T-helper 1 cell (primary cell): ENCODE results near the gene DLX5.

Source experiments
- DNase-seq, 5 donors: peaks; one replicate each; pipeline ENCODE4 v3.0.0-alpha.2; 2012 to 2020

DLX5 gene

DNA sequence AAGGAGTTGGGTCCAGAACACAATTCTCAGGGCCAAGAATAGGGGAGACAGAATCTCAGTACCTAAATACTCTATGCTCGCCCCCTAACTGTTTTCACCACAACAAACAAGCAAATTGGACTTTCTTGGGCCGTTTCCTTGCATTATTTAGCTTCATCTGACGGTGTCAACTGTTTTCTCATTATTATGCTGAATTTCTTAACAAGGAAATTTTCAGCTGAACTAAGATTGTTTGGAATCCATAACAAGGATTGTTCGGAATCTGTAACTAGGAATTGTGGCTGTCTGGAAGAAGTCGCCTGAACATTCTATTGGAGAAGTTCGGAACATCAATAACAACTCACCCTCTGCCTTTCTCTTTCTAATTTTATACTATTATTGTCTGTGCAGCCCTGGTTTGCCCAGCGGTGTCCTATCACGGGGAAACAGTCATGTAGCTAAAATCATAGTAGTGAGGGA, 34.7 kb downstream of the DLX5 start:
- no peak for DNase-seq

DNA sequence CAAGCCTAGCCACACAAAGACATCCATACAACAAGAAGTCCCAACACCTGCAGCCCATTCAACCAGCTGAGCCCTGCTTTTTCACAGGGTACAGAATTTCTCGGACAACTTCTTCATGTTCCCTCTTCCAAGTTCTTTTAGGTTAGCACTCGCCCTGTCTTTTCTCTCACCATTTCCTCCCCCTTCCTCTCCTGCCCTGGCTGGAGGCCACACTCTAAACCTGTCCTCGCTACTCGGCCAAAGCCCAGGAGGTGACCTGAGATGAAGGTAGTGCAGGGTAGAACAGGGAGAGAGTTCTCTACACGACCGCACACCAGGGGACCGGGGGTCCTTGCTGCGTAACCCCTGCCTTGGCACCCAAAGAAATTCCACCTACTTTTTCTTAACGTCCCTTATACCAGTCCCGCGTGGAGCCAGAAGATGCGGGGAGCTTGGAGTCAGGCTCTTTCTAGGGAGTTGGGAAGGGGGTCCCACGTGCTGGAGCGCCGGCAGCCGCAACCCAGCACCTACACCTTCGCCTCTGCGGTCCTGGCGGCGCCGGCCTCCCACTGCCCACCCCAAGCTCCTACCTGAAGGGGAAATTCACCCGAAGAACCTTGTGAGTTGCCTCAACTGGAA, 35.3 kb downstream of the DLX5 start:
- DNase-seq: no peak

DNA sequence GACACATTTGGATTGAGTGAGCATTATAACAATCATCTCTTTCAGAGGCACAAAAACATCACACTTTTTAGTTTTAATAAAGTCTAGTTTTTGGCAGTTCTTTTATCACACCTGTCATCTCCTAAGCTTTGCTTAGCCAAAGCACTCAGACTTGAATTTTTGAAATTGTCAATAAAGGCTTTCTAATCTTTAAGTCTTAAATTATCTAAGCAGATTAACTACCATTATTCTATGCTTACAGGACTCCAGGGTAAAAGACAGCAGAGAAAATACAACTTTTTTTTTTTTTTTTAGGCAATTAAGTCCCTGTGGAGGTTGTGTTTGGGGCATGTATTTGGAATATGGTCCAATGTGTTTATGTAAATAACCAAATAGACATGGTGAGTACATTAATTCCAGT, 36.9 kb downstream of the DLX5 start:
- no peak for DNase-seq

DNA sequence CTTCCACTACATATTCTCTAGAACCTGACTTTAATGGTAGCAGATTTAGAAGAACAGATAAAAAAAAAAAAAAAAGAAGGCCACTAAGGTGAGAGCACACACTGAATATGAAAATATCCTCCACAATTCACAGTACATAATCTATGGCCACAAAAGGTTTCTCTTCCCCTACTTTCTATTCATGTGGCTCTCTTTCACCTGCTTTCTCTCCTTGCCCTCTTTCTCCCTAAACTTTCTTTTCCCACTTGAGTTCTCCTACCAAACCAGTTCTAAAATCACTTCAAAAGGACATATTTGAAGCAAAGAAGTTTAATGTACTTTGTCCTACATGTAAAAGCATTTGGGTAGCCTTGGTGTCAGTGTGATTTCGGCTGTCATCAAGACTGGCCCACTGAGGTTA, 37.7 kb downstream of the DLX5 start:
- DNase-seq: no peak

DNA sequence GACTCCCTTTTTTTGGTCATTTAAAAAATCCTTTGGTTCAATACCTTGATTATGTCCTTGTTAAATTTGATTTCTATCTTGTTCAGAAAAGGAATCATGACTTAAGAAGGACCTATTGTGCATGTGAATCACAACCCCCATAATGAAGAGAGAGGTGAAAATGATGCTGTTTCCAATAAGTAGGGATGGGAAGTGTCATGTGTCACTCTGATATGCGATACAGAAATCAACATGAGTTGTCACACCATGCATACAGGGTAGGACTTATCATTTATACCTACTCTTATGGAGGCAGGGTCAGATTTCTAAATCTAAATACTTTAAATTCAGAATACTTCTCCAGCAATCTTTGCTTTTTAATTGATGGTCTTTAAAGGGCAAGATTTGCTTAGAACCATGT, 38.6 kb downstream of the DLX5 start:
- no peak for DNase-seq

DNA sequence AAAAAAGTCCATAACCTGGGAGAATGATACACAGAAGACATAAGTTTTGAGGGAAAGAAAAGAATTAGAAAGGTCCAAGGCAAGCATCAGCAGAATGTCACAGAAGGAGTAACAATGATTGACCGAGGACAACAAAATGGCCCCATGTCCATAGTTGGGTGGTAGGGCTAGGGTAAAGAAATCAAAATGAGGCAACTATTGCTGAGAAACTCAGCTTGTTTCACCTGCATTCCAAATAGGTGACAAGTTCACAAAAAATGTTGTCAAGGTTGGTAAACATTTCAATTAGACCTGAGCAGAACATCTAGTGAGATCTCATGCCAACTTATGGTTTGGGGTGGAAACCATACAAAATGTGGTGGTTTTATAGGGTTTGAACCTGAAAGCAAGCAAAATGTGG, 42.0 kb downstream of the DLX5 start:
- DNase-seq: no peak

DNA sequence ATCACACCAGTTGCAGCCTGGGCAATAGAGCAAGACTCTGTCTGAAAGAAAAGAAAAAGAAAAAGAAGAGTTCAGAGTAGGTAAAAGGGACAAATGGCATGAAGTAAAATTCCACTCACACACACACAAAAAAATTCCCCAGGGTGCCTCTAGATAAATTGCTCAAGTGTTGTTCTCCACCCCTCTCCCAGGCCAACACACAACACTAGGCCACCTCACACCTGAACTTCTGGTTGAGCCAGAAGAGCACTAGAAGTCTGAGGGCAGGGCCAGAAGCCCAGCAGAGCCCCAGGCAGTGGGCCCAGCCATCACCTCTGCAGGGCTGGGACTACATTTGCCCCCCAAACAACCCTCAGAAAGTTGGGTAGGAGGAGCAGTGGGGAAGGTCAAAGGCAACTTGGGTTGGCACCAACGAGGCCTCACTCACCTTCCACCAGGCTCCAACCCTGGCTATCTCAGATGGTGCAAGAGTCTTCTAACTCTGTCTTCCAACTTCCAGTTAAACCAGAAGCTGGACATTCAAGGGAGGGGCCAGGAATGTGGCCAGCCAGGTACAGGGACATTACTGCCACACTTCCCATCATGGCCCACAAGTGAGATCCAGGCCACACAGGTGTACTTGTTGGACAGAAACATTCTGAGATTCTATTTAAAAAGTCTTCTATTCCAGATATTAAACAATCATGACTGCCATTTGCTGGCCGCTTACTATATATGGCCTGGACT, 44.9 kb downstream of the DLX5 start:
- no peak for DNase-seq

DNA sequence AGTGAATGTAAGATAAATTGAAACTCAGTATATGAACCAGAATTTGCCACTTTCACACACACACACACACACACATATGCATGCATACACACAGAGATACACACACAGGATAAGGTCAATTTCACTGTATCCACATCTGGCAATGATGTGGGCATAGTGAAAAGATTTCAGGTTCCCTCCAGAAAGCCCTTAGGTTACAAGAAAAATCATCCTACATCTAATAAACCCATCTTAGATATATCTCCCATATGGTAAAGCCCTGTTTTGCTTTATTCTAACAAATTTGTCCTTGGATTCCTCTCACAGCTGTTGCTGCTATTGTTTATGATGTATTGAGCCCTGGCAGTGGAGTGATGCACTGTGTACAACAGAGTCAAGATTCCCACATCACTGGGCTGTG, 47.2 kb downstream of the DLX5 start:
- DNase-seq: no peak

DNA sequence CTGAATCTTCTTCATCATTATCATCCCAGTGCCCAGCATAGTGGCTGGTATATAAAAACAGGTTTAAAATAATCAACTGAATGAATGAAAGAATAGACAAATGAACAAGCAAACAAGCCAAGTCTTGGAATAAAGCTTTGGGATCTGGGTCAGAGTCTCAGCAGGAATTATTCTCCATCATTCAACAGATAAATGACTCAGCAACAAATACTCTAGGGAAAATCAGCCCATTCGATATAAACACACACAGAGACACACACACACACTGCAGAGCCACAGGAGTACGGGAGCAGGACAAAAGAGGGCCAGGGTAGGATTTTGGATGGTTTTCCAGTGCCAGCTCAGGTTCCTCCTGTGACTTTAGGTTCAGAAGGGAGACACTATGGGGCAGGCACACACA, 48.5 kb downstream of the DLX5 start:
- no peak for DNase-seq

DNA sequence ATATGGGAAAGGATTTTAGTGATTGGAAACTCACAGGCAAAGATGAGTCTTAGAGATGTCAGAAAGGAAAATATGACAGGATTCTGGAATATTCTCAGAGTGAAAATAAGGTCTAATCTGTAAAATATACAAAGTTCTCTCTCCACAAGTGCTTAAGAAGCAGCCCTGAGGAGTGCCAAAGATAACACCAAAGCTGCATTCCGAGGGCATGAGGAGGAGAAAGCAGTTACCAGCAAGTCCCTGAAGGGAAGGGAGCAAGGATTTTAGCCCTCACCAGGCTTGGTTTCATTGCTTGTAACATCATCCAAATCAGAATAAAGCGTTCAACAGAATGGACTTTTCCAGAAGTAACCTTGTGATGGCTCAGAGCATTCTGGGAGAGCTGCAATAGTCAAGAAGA, 50.6 kb downstream of the DLX5 start:
- no peak for DNase-seq

DNA sequence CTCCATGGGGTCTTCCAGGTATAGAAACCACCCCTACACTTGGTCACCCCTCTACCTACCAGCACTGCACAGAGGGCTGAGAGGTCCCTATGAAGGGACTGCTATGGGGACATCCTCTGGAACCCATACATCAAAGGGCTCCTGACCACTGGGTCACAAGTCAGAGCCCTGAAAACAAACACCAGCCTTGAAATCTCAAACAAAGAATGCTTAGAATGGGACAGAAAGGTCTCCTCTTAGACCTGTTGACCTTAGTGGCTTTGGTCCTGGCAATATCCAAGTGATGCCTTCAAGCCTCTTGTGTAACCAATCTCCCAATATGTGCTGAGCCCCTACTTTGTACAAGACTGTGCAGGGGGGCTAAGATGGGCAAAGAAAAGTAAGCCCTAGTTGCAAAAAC, 53.9 kb downstream of the DLX5 start:
- no peak for DNase-seq
